Testis (tissue), 2 donors: ENCODE measurements around the gene CCSER2.

Experiments used
- POLR2A ChIP-seq: fragments of 450-650 bp; IDR thresholded peaks from one replicate; pipeline ENCODE4 v1.6.1; 2017; ENCODE audit warnings: antibody characterized with exemption, mild to moderate bottlenecking, moderate library complexity
- TF ChIP-seq, protein P1 (sequence below), 3 experiments: fragments of 450-650 bp in 2 of 3; fragments of 200-600 bp in 1 of 3; sonication (generic) in 1 of 3; IDR thresholded peaks; one replicate each; pipeline ENCODE4 v1.5.1; 2016 to 2019; ENCODE audit warnings: antibody characterized with exemption in 3 of 3, mild to moderate bottlenecking in 2 of 3, moderate library complexity in 1 of 3

DNA sequence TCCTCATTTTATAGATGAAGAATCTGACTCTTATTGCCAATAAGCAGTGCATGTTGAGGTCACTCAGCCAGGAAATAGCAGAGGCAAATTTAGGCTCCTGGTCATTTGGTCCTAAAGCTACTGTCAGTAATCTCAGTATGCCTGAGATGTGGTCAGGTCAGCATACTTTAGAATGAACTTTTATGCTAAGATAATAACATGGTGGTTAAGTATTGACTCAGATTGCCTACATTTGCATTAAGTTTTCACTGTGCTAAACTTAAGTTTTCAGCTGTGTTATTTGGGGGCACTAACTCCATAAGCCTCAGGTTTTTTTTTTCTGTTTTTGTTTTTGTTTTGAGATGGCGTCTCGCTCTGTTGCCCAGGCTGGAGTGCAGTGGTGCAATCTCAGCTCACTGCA is 35.9 kb upstream of the CCSER2 start:
- TF ChIP-seq, protein P1, sequence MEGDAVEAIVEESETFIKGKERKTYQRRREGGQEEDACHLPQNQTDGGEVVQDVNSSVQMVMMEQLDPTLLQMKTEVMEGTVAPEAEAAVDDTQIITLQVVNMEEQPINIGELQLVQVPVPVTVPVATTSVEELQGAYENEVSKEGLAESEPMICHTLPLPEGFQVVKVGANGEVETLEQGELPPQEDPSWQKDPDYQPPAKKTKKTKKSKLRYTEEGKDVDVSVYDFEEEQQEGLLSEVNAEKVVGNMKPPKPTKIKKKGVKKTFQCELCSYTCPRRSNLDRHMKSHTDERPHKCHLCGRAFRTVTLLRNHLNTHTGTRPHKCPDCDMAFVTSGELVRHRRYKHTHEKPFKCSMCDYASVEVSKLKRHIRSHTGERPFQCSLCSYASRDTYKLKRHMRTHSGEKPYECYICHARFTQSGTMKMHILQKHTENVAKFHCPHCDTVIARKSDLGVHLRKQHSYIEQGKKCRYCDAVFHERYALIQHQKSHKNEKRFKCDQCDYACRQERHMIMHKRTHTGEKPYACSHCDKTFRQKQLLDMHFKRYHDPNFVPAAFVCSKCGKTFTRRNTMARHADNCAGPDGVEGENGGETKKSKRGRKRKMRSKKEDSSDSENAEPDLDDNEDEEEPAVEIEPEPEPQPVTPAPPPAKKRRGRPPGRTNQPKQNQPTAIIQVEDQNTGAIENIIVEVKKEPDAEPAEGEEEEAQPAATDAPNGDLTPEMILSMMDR (IDR thresholded peaks at IDR 0.05): no peak
- TF ChIP-seq POLR2A: no peak
